Cardiac septum (tissue), 1 donor: ENCODE measurements around the gene HTATIP2. TPM values are rescaled to one million over a fixed set of nuclear protein-coding genes. Genes with fewer than 3 reads are reported as not detected.
A peak's percentile ranks its signal among the peaks of the same experiment; 100 is the strongest.
"Not testable (repeated sequence)": the region's sequence is repeated elsewhere in the genome, so short reads cannot be mapped to it uniquely, and the experiment has no call there.

Experiments
- DNase-seq: peaks from one replicate; pipeline ENCODE4 v3.0.0-alpha.2; 2020; ENCODE audit warnings: low spot score
- intact Hi-C: fragments of 100-400 bp; cut with DNase I; formaldehyde crosslinking; loops from one replicate; pipeline ENCODE4 v1.14.0; 2022
- long read RNA-seq: library from polyadenylated mRNA; unstranded; transcript quantifications from one replicate; pipeline ENCODE4 v2.0.0, GENCODE V29; 2021
- total RNA-seq: library from RNA; stranded (reverse); fragmentation: NEBNext Ultra II Directional; extraction: Animal tissue kit (Norgen Biotek cat#: 25700); gene quantifications from one replicate; pipeline ENCODE4 v1.2.1, GENCODE V29; 2021
- donor health status: DM: no; HTN: no; CAD: no.

The HTATIP2 gene
- 20.1 TPM for total RNA-seq
- long read RNA-seq, transcript HTATIP2-201 (6 exons, 1,477 nt): major isoform, 22 of 35 reads
- long read RNA-seq, transcript HTATIP2-204 (5 exons, 1,748 nt): minor isoform, 5 of 35 reads
- long read RNA-seq, partial matches to known transcripts: 0 of 35 reads
- long read RNA-seq, other reads (novel, unspliced or antisense): 2 of 35 reads

- intact Hi-C loops: no loop called here
Measured at GRCh38 chr11:20363500-20364340, at the start of gene HTATIP2. Gene HTATIP2, plus strand, starts transcription at chr11:20363714. Its CDS starts 524 bp downstream, at chr11:20364238.

GRCh38 chr11:20315800-20316199 lies 47.7 kb upstream of the HTATIP2 start:
- no peak for DNase-seq
- intact Hi-C loops: no loop called here

More at GRCh38 chr11:20363500-20364340, at the start of gene HTATIP2:
- peak; percentile 89 for DNase-seq

GRCh38 chr11:20321177-20321576 lies 42.3 kb upstream of the HTATIP2 start:
- intact Hi-C loops: no loop called here
- DNase-seq: no peak

GRCh38 chr11:20327377-20327935 lies 36.1 kb upstream of the HTATIP2 start:
- DNase-seq: no peak
- intact Hi-C loops: no loop called here

GRCh38 chr11:20336056-20336455 lies 27.5 kb upstream of the HTATIP2 start:
- no peak for DNase-seq
- intact Hi-C loops: no loop called here

GRCh38 chr11:20337526-20338154 lies 25.9 kb upstream of the HTATIP2 start:
- intact Hi-C loops: no loop called here
- no peak for DNase-seq

- intact Hi-C loops: no loop called here
- DNase-seq: no peak
Measured at GRCh38 chr11:20342347-20343141, 21.0 kb upstream of the HTATIP2 start.

- no peak for DNase-seq
- intact Hi-C loops: no loop called here
Measured at GRCh38 chr11:20351136-20351535, 12.4 kb upstream of the HTATIP2 start.

GRCh38 chr11:20351751-20352262 lies 11.7 kb upstream of the HTATIP2 start:
- intact Hi-C loops: no loop called here
- no peak for DNase-seq

- no peak for DNase-seq
- intact Hi-C loops: no loop called here
Measured at GRCh38 chr11:20353829-20354434, 9.6 kb upstream of the HTATIP2 start.

- DNase-seq: no peak
- intact Hi-C loops: loop anchor here (2.0 kb wide), 1 partner anchor 227 kb away; no protein-coding TSS in a partner anchor
Measured at GRCh38 chr11:20355221-20356219, 8.0 kb upstream of the HTATIP2 start.

GRCh38 chr11:20357150-20357549 lies 6.4 kb upstream of the HTATIP2 start:
- intact Hi-C loops: loop anchor here (2.0 kb wide), 1 partner anchor 228 kb away; no protein-coding TSS in a partner anchor
- DNase-seq: no peak

- intact Hi-C loops: no loop called here
- no peak for DNase-seq
Measured at GRCh38 chr11:20360650-20361049, 2.9 kb upstream of the HTATIP2 start.

- DNase-seq: no peak
- intact Hi-C loops: no loop called here
Measured at GRCh38 chr11:20362481-20362880, 1.0 kb upstream of the HTATIP2 start.

GRCh38 chr11:20363149-20363499 lies 390 bp upstream of the HTATIP2 start:
- no peak for DNase-seq
- intact Hi-C loops: no loop called here

- intact Hi-C loops: no loop called here
- no peak for DNase-seq
Measured at GRCh38 chr11:20364341-20364792, 853 bp downstream of the HTATIP2 start.

GRCh38 chr11:20365465-20365864 lies 2.0 kb downstream of the HTATIP2 start:
- intact Hi-C loops, DNase-seq: not testable (repeated sequence)
